IgD-negative memory B cell (primary cell): ENCODE measurements around the gene PRKAG2. TPM values are rescaled to one million over a fixed set of nuclear protein-coding genes. Genes with fewer than 3 reads are reported as not detected.

Source experiments
- H3K27ac Mint-ChIP-seq, 3 donors: one replicate each; pipeline ENCODE4 v1.8.0; 2020 to 2022; ENCODE audit warnings: mild to moderate bottlenecking in 3 of 3, mixed read lengths in 3 of 3, moderate library complexity in 1 of 3
- H3K27me3 Mint-ChIP-seq: one replicate; pipeline ENCODE4 v1.8.0; 2021; ENCODE audit warnings: mixed read lengths
- H3K36me3 Mint-ChIP-seq: one replicate; pipeline ENCODE4 v1.8.0; 2020; ENCODE audit warnings: mild to moderate bottlenecking, mixed read lengths
- H3K4me1 Mint-ChIP-seq, 3 donors: one replicate each; pipeline ENCODE4 v1.8.0; 2020 to 2022; ENCODE audit warnings: mixed read lengths in 3 of 3, mild to moderate bottlenecking in 1 of 3
- H3K4me3 Mint-ChIP-seq, 4 donors: one replicate each; pipeline ENCODE4 v1.8.0; 2020 to 2022; ENCODE audit warnings: mild to moderate bottlenecking in 4 of 4, mixed read lengths in 4 of 4, moderate library complexity in 3 of 4
- H3K9me3 Mint-ChIP-seq, 3 donors: one replicate each; pipeline ENCODE4 v1.8.0; 2020 to 2021; ENCODE audit warnings: mixed read lengths in 3 of 3, mild to moderate bottlenecking in 1 of 3
- polyA plus RNA-seq: library from polyadenylated mRNA; unstranded; fragments of 300-500 nt; fragmentation: Illumina TruSeq; gene quantifications from one replicate; pipeline ENCODE4 v1.2.3, GENCODE V29; 2021

Gene PRKAG2
- polyA plus RNA-seq, 1 donor from 2014 or later, result 21.3 TPM

DNA sequence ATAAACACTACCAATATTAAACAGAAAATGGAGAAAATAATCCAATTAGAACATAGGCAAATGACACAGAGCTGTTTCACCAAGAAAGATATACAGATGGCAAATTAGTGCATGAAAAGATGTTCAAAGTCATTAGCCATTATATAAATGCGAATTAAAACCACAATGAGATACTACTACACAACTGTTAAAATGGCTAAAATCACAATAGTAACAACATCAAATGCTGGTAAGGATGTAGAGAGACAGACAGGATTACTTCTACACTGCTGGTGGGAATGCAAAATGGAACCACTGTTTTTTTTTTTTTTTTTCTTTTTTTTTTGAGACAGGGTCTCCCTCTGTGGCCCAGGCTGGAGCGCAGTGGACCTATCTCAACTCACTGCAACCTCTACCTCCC lies 242.3 kb downstream of the PRKAG2 start:
- Mint-ChIP-seq H3K4me1 (peaks cover 15 to 22% (median 16%) of the 10 kb centered on the region in 3 donors), H3K9me3 (peaks cover 0 to 4% (median 3%) of the 10 kb centered on the region in 3 donors), H3K36me3 (peaks cover 10% of the 10 kb centered on the region), H3K4me3 (peak overlapping the region in 1 of 4 donors; percentile 51), H3K27ac (no peak overlapping the region), H3K27me3 (no peaks in the 10 kb centered on the region)

DNA sequence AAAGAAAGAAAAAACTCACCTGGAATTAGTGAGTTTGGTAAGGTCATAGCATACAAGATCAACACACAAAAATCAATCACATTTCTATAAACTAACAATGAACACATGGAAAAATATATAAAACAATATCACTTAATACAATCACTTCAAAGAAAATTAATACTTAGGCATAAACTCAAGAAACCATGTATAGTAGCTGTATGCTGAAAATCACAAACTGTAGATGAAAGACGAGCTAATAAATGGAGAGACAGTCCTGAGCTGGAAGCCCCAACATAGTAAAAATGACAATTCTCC lies 243.5 kb downstream of the PRKAG2 start:
- Mint-ChIP-seq H3K27ac (peak overlapping the region; percentile 93 to 100 (median 99)), H3K4me1 (peaks cover 15 to 22% (median 16%) of the 10 kb centered on the region in 3 donors), H3K36me3 (peaks cover 2% of the 10 kb centered on the region), H3K9me3 (peaks cover 0 to 4% (median 3%) of the 10 kb centered on the region in 3 donors), H3K4me3 (peak overlapping the region; percentile 96 to 100 (median 99)), H3K27me3 (no peaks in the 10 kb centered on the region)

DNA sequence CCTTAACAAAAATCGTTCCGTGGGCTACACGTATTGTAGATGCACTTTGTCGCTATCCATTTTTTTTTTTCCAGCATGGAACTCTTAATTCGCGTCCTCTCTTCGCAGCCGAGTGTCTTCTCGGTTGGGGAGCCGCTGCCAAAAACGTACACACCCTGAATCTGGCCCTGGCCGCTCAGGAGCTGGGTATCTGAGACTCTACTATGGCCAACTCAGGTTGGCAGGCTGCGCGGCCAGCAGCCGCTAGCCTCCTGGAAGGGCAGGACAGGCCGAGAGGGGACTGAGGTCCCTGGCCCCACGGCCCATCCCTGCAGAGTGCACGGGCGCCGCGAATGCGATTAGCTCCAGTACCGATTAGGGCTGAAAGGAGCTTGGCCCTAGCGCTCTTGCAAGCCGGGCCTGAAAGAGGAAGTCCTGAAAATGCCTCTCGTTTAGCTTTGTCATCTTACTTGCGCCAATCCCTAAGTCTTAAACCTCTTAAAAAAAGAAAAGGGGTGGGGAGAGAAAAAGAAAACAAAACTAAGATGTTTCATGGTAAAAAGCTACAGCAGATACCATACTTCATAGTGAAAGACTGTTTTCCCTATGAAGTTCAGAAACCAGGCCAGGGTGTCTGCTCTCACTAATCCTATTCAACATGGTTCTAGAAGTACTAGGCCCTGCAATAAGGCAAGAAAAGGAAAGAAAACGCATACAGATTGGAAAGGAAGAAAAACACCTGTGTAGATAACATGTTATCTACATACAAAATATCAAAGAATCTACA lies 244.0 kb downstream of the PRKAG2 start:
- H3K27me3 Mint-ChIP-seq, result no peaks in the 10 kb centered on the region
- peaks cover 0 to 4% (median 3%) of the 10 kb centered on the region in 3 donors for H3K9me3 Mint-ChIP-seq
- H3K4me1 Mint-ChIP-seq, result peaks cover 15 to 22% (median 16%) of the 10 kb centered on the region in 3 donors
- peak overlapping the region; percentile 93 to 100 (median 99) for H3K27ac Mint-ChIP-seq
- H3K36me3 Mint-ChIP-seq, result peaks cover 2% of the 10 kb centered on the region
- H3K4me3 Mint-ChIP-seq, result peak overlapping the region; percentile 96 to 100 (median 99)

DNA sequence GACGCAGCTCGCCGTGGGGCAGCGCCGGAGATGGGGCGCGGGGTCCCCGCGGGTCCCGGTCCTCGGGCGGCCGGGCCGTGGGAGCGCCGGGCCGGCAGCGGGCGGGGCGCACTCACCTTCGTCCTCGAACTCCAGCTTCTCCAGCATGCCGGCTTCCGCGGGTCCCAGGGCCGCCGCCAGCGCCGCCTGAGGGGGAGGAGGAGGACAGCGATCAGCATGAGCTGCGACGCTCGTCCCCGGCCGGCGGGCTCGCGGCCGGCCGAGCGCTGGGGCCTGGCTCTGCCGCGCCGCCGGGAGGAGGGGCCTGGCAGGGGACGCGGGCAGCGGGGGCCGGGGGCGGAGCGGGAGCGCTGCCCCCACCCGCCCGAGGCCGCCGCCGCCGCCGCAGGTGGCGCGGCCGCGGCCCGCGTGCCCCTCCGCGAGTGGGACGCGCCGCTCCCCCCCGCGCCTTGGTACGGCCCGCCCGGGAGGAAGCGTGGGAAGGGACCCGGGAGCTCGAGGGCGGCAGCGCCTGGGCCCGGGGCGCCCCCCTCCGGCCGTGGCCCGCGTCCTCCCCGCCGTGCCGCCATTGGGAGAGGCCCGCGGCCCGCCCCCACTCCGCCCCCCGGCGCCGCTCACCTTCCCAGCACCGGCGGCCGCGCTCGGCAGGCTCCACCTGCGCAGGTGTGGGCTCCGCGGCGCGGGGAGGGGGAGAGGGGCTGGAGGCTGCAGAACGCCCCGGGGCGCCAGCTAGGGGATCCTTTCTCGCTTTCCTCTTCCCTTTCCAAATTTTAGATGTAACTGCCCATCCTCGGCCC lies 244.8 kb downstream of the PRKAG2 start:
- H3K9me3 Mint-ChIP-seq, result peaks cover 0 to 4% (median 3%) of the 10 kb centered on the region in 3 donors
- no peaks in the 10 kb centered on the region for H3K27me3 Mint-ChIP-seq
- H3K27ac Mint-ChIP-seq, result peak overlapping the region; percentile 93 to 100 (median 99)
- H3K4me3 Mint-ChIP-seq, result peak overlapping the region; percentile 96 to 100 (median 99)
- peaks cover 15 to 22% (median 16%) of the 10 kb centered on the region in 3 donors for H3K4me1 Mint-ChIP-seq
- peaks cover under 1% of the 10 kb centered on the region for H3K36me3 Mint-ChIP-seq

DNA sequence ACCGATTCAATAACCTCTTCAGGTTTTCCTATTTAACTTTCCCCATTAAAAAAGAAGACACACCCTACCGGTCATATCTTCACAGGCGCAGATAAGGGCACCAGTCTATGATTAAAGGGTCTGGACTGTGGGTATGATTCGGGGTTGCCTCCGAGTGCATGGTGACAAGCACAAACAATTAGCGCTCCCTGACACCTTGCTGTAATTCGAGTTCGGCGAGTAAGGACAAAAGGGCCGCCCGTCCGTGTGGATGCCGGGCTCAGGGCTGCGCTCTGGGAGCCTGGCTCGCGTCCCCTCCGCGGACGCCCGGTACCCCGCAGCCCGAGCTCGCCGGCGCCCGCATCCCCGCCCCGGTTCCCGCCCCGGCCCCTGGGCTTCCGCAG lies 245.4 kb downstream of the PRKAG2 start:
- H3K9me3 Mint-ChIP-seq, result peaks cover 0 to 4% (median 3%) of the 10 kb centered on the region in 3 donors

DNA sequence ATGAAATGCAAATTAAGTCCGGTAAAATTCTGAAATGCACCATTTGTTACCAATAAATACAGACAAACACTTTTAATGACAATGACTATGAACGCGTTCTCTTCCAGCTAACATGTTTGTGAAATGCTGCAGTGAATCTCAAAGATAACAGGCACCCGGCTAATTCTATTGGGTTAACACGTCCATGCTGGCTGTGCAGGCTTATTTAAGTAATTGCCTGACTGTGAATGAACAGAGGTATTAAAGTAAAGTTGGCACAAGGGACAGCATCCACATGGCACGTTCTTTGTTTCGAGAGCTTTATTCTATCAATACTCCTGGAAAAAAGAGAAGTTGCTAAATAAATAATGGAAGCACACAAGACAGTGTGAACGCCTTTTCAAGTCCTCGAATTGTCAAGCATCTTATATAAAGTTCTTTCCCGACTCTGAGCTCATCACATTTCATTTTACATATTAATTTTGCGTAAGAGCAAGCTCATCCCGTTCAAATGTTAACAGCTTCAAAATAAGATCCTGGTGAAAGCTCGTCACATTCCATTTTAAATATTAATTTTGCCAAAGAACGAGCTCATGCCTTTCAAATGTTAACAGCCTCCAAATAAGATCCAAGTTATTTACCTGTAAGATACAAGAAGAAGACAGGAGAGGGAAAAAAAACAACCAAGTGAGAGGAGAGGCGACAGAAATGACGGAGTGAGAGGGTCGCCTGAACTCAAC lies 245.9 kb downstream of the PRKAG2 start:
- Mint-ChIP-seq H3K4me3 (peak overlapping the region; percentile 87 to 95 (median 89)), H3K27ac (peak overlapping the region; percentile 13 to 91 (median 81)), H3K9me3 (peaks cover 0 to 4% (median 3%) of the 10 kb centered on the region in 3 donors), H3K4me1 (peaks cover 18 to 22% (median 20%) of the 10 kb centered on the region in 3 donors), H3K36me3 (peaks cover 2% of the 10 kb centered on the region), H3K27me3 (no peaks in the 10 kb centered on the region)

More for the DNA sequence above, 245.4 kb downstream of the PRKAG2 start:
- H3K4me1 Mint-ChIP-seq, result peaks cover 16 to 22% (median 16%) of the 10 kb centered on the region in 3 donors
- H3K36me3 Mint-ChIP-seq, result peaks cover under 1% of the 10 kb centered on the region
- peak overlapping the region; percentile 87 to 95 (median 89) for H3K4me3 Mint-ChIP-seq
- H3K27me3 Mint-ChIP-seq, result no peaks in the 10 kb centered on the region
- H3K27ac Mint-ChIP-seq, result peak overlapping the region; percentile 13 to 91 (median 81)

DNA sequence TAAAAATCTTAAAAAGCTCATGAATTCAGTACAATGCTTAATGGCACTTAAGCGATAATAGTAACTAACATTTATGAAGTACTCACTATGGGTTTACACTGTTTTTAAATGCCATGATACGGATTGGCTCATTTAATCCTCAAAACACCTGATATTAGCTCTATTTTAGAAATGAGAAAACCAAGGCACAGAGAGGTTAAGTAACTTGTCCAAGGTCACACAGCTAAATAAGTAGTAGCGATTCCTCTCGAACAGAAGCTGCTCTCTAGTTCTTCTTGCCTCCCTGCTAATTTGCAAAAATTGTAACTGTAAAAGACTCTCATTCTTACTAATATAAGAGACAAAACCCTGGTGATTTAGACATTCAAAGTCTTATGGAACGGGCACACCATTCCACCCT lies 246.6 kb downstream of the PRKAG2 start:
- H3K4me1 Mint-ChIP-seq, result peaks cover 18 to 22% (median 21%) of the 10 kb centered on the region in 3 donors
- H3K27me3 Mint-ChIP-seq, result no peaks in the 10 kb centered on the region
- H3K27ac Mint-ChIP-seq, result peak overlapping the region in 1 of 3 donors; percentile 81

DNA sequence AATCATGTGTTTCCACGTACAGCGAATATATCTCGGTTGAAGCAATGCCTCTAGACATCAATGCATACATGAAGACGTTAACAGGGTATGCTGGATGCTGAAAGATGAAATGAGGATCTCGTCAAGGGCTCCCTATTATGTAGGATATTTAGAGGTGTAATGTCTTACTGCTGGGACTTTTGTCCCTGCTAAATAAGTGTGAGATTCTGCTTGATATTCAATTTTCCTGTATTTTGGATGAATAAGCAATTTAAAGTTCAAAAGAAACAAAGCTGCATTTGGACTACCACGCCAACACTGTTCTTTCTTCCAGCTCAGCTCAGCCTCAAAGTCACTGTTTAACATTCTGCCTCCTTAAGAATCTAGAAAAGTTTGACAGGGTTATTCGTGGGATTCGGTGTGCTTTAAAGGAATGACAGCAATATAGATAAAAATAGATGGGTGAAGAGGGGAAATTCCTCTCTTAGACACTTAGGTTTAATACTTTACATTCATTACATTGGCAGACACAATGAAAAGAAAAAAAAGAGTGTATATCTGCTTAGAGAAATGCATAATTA lies 247.1 kb downstream of the PRKAG2 start:
- Mint-ChIP-seq H3K36me3 (peaks cover 2% of the 10 kb centered on the region), H3K4me1 (peaks cover 18 to 22% (median 21%) of the 10 kb centered on the region in 3 donors), H3K4me3 (peak overlapping the region in 2 of 4 donors; percentile 12 to 88), H3K9me3 (peaks cover 0 to 4% (median 3%) of the 10 kb centered on the region in 3 donors), H3K27me3 (no peaks in the 10 kb centered on the region), H3K27ac (peak overlapping the region in 1 of 3 donors; percentile 81)

More for the DNA sequence above, 246.6 kb downstream of the PRKAG2 start:
- H3K36me3 Mint-ChIP-seq, result peaks cover 2% of the 10 kb centered on the region
- H3K4me3 Mint-ChIP-seq, result peak overlapping the region in 3 of 4 donors; percentile 4 to 95 (median 88)
- H3K9me3 Mint-ChIP-seq, result peaks cover 0 to 4% (median 3%) of the 10 kb centered on the region in 3 donors

DNA sequence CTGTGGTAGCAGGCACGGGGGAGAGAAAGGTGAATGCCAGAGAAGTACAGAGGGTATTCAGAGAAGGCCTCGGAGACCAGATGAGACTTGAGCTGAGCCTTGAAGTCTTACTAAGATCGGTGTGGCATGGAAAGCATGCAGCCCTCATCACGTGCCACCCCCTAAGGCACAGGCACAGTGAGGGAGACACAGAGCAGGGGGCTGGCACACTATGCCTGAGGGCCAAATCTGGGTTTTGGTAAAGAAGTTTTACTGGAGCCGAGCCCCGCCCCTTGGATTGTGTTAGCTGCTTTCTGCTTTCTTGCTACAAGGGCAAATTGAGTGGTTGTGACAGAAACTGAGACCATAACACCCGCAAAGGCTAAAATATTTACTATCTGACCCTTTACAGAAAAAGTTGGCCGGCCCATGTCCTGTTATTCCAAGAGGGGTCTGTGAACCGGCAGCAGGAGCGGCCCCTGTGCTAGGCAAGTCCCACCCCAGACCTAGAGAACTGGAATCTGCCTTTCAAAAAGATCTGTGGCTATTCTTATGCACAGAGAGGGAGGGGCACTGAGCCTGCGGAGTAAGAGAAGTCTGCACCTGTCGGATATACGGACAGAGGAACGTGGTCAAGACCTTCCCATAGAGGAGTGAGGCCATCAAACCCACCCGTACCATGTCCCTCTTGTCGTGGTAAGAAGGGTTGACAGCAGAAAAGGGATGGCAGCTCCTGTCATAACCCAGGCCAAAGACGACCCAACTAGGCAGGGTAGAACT lies 247.9 kb downstream of the PRKAG2 start:
- H3K4me3 Mint-ChIP-seq, result peak overlapping the region in 1 of 4 donors; percentile 36
- H3K27me3 Mint-ChIP-seq, result no peaks in the 10 kb centered on the region
- peaks cover 0 to 4% (median 3%) of the 10 kb centered on the region in 3 donors for H3K9me3 Mint-ChIP-seq
- H3K4me1 Mint-ChIP-seq, result peaks cover 21 to 25% (median 22%) of the 10 kb centered on the region in 3 donors
- no peak overlapping the region for H3K27ac Mint-ChIP-seq
- H3K36me3 Mint-ChIP-seq, result peaks cover 2% of the 10 kb centered on the region

DNA sequence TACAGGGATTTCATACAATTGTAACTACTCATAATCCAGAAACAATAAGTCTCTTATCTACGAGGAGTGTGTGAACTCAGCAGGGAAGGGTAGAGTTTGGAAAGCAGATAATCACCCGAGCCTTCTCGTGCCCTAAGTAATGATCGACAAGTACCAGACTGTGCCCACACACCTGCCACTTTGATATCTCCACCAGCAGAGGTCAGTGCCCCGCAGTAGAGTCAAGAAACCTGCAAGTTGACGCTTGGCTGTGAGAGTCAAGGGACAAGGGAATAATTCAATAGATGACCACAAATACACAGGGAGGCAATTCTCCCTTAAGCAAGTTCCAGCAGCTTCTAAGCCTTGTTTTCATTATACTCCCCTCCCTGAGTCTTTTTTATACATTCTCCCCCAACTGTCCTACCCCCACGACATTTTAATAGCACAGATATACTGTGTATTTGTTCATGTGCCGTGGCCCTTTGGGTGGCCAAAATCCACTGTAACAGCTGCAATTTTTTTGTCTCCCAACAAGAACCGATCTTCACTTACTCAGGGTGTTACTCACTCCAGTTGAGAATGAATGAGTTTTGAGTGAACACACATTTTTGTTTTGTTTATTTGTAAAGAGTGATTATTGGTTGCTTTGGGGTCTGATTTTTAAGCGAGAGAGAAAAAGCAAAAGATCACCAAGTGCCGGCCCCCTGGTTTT lies 250.3 kb downstream of the PRKAG2 start:
- Mint-ChIP-seq H3K27me3 (no peaks in the 10 kb centered on the region), H3K9me3 (no peaks in the 10 kb centered on the region), H3K27ac (peak overlapping the region in 2 of 3 donors; percentile 36 to 73), H3K4me1 (peaks cover 12 to 25% (median 15%) of the 10 kb centered on the region in 3 donors), H3K4me3 (peak overlapping the region in 1 of 4 donors; percentile 53), H3K36me3 (peaks cover 3% of the 10 kb centered on the region)

DNA sequence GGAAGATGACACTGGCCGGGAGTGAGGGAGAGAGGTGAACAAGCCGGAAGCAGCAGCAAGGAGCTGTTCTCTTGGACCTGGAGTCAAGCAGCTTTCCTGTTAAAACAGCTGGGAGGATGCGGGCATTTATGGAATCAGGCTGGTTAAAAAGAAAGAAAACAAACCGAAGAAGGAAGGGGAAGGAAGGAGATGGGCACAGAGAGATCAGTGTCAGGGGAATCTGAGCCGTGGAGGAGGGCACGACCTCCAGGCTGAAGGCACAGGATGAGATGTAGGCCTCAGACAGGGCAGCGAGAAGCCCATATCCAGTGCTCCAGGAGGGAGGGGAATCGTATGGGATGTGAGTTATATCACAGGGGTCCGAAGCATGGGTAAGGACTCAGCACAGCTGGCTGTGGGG lies 251.3 kb downstream of the PRKAG2 start:
- Mint-ChIP-seq H3K9me3 (no peaks in the 10 kb centered on the region), H3K36me3 (peaks cover 3% of the 10 kb centered on the region), H3K27ac (peak overlapping the region in 1 of 3 donors; percentile 43), H3K27me3 (no peaks in the 10 kb centered on the region), H3K4me3 (no peak overlapping the region), H3K4me1 (peaks cover 4 to 17% (median 10%) of the 10 kb centered on the region in 3 donors)

DNA sequence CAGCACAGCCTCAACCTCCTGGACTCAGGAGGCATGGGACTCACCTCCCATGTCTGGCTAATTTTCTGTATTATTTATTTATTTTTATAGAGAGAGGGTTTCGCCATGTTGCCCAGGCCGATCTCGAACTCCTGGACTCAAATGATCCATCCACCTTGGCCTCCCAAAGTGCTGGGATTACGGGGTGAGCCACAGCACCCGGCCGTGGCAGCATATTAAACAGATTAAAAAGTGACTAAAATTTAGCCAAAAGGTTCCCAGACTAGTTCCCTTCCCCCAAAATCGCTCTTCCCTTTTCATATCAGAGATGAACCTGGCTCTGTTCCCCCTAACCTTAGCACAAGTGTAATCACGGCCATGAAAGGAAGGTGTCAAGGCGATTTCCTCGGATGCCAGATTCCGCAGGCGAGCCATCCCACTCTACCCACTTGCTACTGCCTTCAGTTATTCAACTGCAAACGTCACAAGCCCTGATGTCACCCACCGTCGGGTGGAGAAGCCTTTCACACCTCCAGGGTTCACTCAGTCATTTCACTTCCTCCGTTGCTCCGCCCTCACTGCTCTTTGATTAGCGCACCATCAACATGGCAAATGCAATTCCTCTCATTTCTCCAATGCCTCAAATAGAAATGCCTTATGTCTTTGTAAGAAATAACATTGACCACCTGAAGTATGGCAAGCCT lies 252.5 kb downstream of the PRKAG2 start:
- no peaks in the 10 kb centered on the region for H3K27me3 Mint-ChIP-seq
- H3K36me3 Mint-ChIP-seq, result peaks cover 5% of the 10 kb centered on the region
- H3K4me3 Mint-ChIP-seq, result no peak overlapping the region
- H3K9me3 Mint-ChIP-seq, result no peaks in the 10 kb centered on the region
- H3K27ac Mint-ChIP-seq, result no peak overlapping the region
- H3K4me1 Mint-ChIP-seq, result peaks cover 0 to 16% (median 5%) of the 10 kb centered on the region in 3 donors

DNA sequence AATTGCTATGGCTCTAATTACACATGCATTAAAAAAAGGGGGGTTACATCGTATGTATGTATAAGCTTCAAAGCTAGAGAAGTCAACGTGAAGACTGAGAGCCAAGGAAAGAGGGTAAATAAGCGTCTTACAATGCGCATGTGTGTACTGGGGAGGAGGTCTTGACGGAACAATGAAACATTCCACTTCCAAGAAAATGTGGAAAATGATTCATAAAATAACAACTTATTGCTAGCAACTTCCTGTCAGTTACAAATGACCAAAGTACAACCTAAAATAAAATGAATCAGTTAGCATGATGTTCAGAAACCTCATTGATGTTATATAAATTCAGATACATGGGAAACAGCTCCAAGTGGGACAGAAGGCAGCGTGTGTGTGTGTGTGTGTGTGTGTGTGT lies 253.1 kb downstream of the PRKAG2 start:
- H3K27me3 Mint-ChIP-seq, result no peaks in the 10 kb centered on the region

More for the DNA sequence above, 253.1 kb downstream of the PRKAG2 start:
- peaks cover 0 to 16% (median 5%) of the 10 kb centered on the region in 3 donors for H3K4me1 Mint-ChIP-seq
- peaks cover 5% of the 10 kb centered on the region for H3K36me3 Mint-ChIP-seq
- no peak overlapping the region for H3K4me3 Mint-ChIP-seq
- H3K27ac Mint-ChIP-seq, result no peak overlapping the region
- H3K9me3 Mint-ChIP-seq, result no peaks in the 10 kb centered on the region
